Measurements from ENCODE around the gene LMOD1. TPM values are rescaled to one million over a fixed set of nuclear protein-coding genes. Genes with fewer than 3 reads are reported as not detected.

The LMOD1 gene
- total and polyA plus RNA-seq, 2 donors (not counting 1 experiment from before 2014, with no cell fraction given): not detected

GRCh38 chr1:201887116-201887866, 59.1 kb downstream of the LMOD1 start:
- H2AFZ ChIP-seq (ENCODE audit: insufficient read depth, low read depth, low read length, poor library complexity, severe bottlenecking): no peak overlapping the region
- no peak overlapping the region for H3K27ac Mint-ChIP-seq

More at GRCh38 chr1:201887116-201887866, 59.1 kb downstream of the LMOD1 start:
- 94% methylated on average over 4 of the region's 5 CpGs for WGBS (ENCODE audit: insufficient coverage)
- Histone ChIP-seq H3K9ac (ENCODE audit: low read length) (no peak overlapping the region), H3K4me2 (replicated peaks; ENCODE audit: low read depth, low read length, poor library complexity, severe bottlenecking) (no peak overlapping the region), H4K20me1 (ENCODE audit: control insufficient read depth, insufficient read depth, low read length, poor library complexity, severe bottlenecking) (no peaks in the 10 kb centered on the region), H3K36me3 (replicated peaks in 1 of 2; ENCODE audit: control extremely low read depth in 1 of 2, control insufficient read depth in 1 of 2, extremely low read depth in 1 of 2, insufficient read depth in 2 of 2, low read length in 1 of 2) (no peaks in the 10 kb centered on the region), H3K27ac (ENCODE audit: low read length in 2 of 2) (no peak overlapping the region), H3K4me1 (ENCODE audit: control insufficient read depth in 2 of 2, insufficient read depth in 2 of 2, low read length in 2 of 2) (peaks cover 31 to 40% of the 10 kb centered on the region in 2 donors), H3K79me2 (ENCODE audit: control insufficient read depth, insufficient read depth, low read length) (no peaks in the 10 kb centered on the region), H3K4me3 (ENCODE audit: control extremely low read depth in 1 of 5, extremely low read depth in 1 of 5, insufficient read depth in 1 of 5, low read depth in 2 of 5, low read length in 4 of 5) (no peak overlapping the region), H3K27me3 (replicated peaks in 1 of 4; ENCODE audit: control extremely low read depth in 1 of 4, control insufficient read depth in 3 of 4, insufficient read depth in 4 of 4, low read length in 3 of 4) (peaks cover 0 to 60% (median 36%) of the 10 kb centered on the region in 4 experiments), H3K9me3 (ENCODE audit: control extremely low read depth in 1 of 3, control insufficient read depth in 2 of 3, insufficient read depth in 1 of 3, low read length in 2 of 3) (peaks cover 0 to 13% (median 0%) of the 10 kb centered on the region in 3 donors)
- ATAC-seq (ENCODE audit: low read depth) (no peak), DNase-seq (no peak)
- Mint-ChIP-seq H3K4me1 (peaks cover 30% of the 10 kb centered on the region), H3K27me3 (peaks cover 38% of the 10 kb centered on the region), H3K4me3 (peak overlapping the region; percentile 55), H3K9me3 (ENCODE audit: insufficient read depth) (no peaks in the 10 kb centered on the region)
- intact Hi-C loops (cut with micrococcal nuclease): no loop called here
- CTCF ChIA-PET: interaction anchor here (2.5 kb wide), 1 partner anchor 8 kb away, joined by 9 read pairs; no protein-coding TSS in a partner anchor
- POLR2A ChIA-PET: no interaction called here
- no peak for TF ChIP-seq CTCF (IDR thresholded peaks at IDR 0.05)

All from B cell (primary cell).